Vagina (tissue), 2 donors: ENCODE results near the gene STIM1. TPM values are rescaled to one million over a fixed set of nuclear protein-coding genes. Genes with fewer than 3 reads are reported as not detected.

ENCODE experiments used
- DNase-seq, 2 donors: peaks; one replicate each; pipeline ENCODE4 v3.0.0-alpha.2; 2017; ENCODE audit errors: extremely low spot score in 2 of 2
- H3K27ac ChIP-seq: fragments of 200-600 bp; sonication (generic); one replicate; pipeline ENCODE4 v1.5.1; 2019
- H3K27me3 ChIP-seq: fragments of 200-600 bp; sonication (generic); one replicate; pipeline ENCODE4 v1.5.1; 2019
- H3K36me3 ChIP-seq, 2 donors: fragments of 200-600 bp; sonication (generic); one replicate each; pipeline ENCODE4 v1.5.1; 2017 to 2019
- H3K4me1 ChIP-seq: fragments of 200-600 bp; sonication (generic); one replicate; pipeline ENCODE4 v1.5.1; 2019
- H3K4me3 ChIP-seq, 2 donors: fragments of 200-600 bp; sonication (generic); 1 replicate in 1 of 2; 2 replicates in 1 of 2; pipeline ENCODE4 v1.5.1; 2016 to 2019
- H3K9me3 ChIP-seq: fragments of 200-600 bp; sonication (generic); one replicate; pipeline ENCODE4 v1.5.1; 2019
- POLR2A ChIP-seq, 2 donors: fragments of 450-650 bp; IDR thresholded peaks; one replicate each; pipeline ENCODE4 v1.6.1; 2017; ENCODE audit warnings: antibody characterized with exemption in 2 of 2, mild to moderate bottlenecking in 2 of 2, moderate library complexity in 2 of 2
- POLR2AphosphoS5 ChIP-seq, 2 donors: sonication (generic); formaldehyde crosslinking; IDR thresholded peaks; one replicate each; pipeline ENCODE4 v1.9.0; 2017; ENCODE audit warnings: antibody characterized with exemption in 2 of 2, mild to moderate bottlenecking in 2 of 2, low read depth in 1 of 2; ENCODE audit not compliant: insufficient read depth in 1 of 2
- intact Hi-C: fragments of 100-400 bp; cut with DNase I; formaldehyde crosslinking; loops from one replicate; pipeline ENCODE4 v1.15.1; 2023
- total RNA-seq: library from RNA; depleted of rRNA; stranded (reverse); fragments of >200 nt; gene quantifications from one replicate; pipeline ENCODE4 v1.2.3, GENCODE V29; 2016
- TF ChIP-seq, protein P1 (sequence below), 3 experiments: fragments of 450-650 bp in 2 of 3; fragments of 200-600 bp in 1 of 3; sonication (generic) in 1 of 3; IDR thresholded peaks; one replicate each; pipeline ENCODE4 v1.5.1; 2017 to 2019; ENCODE audit warnings: antibody characterized with exemption in 3 of 3, mild to moderate bottlenecking in 2 of 3, moderate library complexity in 2 of 3

The STIM1 gene
- total RNA-seq, 1 donor from 2014 or later, result 68.8 TPM

DNA sequence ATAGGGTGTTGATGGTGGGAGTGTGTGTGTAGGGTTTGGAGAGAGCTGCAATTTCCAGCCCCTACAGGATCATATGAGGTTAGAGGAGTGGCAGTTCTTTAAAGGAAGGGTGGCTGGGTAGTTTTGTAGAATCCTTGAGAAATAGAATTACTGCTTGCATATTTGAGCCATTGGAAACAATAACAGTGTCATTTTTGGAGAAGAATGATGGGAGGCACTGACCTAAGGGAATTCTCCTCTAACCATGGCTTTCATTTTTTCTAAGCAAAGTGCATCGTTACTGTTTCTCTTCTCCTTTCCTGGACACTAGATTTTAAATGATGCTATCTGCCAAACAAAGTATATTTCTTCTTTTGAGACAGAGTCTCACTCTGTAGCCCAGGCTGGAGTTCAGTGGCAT lies 172.3 kb downstream of the STIM1 start:
- H3K27ac ChIP-seq, result no peak overlapping the region
- intact Hi-C loops, result no loop called here
- TF ChIP-seq POLR2A (IDR thresholded peaks at IDR 0.05), result no peak
- TF ChIP-seq POLR2AphosphoS5 (IDR thresholded peaks at IDR 0.05; ENCODE audit: insufficient read depth in 1 of 2, low read depth in 1 of 2), result no peak
- TF ChIP-seq, protein P1, sequence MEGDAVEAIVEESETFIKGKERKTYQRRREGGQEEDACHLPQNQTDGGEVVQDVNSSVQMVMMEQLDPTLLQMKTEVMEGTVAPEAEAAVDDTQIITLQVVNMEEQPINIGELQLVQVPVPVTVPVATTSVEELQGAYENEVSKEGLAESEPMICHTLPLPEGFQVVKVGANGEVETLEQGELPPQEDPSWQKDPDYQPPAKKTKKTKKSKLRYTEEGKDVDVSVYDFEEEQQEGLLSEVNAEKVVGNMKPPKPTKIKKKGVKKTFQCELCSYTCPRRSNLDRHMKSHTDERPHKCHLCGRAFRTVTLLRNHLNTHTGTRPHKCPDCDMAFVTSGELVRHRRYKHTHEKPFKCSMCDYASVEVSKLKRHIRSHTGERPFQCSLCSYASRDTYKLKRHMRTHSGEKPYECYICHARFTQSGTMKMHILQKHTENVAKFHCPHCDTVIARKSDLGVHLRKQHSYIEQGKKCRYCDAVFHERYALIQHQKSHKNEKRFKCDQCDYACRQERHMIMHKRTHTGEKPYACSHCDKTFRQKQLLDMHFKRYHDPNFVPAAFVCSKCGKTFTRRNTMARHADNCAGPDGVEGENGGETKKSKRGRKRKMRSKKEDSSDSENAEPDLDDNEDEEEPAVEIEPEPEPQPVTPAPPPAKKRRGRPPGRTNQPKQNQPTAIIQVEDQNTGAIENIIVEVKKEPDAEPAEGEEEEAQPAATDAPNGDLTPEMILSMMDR (IDR thresholded peaks at IDR 0.05), result no peak

DNA sequence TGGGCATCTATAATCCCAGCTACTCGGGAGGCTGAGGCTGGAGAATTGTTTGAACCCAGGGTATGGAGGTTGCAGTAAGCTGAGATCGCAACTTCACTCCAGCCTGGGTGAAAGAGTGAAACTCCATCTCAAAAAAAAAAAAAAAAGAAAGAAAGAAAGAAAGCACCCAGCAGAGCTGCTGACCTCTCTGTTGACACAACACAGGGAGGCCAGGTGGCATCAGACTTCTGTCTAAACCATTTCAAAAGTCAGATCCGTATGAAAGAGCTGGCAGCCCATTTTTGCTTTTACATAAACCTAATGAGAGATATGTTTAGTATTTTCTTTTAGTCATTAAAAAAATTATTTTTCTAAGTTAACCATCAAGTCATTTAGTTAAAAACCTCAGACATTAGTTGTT lies 174.7 kb downstream of the STIM1 start:
- Histone ChIP-seq H3K27me3 (no peaks in the 10 kb centered on the region), H3K4me3 (no peak overlapping the region), H3K27ac (no peak overlapping the region), H3K9me3 (no peaks in the 10 kb centered on the region), H3K4me1 (peaks cover 21% of the 10 kb centered on the region), H3K36me3 (peaks cover 0 to 5% of the 10 kb centered on the region in 2 donors)
- no peak for DNase-seq
- no peak for TF ChIP-seq POLR2AphosphoS5 (IDR thresholded peaks at IDR 0.05; ENCODE audit: insufficient read depth in 1 of 2, low read depth in 1 of 2)
- TF ChIP-seq, protein P1 (IDR thresholded peaks at IDR 0.05), result no peak
- no peak for TF ChIP-seq POLR2A (IDR thresholded peaks at IDR 0.05)
- intact Hi-C loops, result no loop called here

More for the DNA sequence above, 172.3 kb downstream of the STIM1 start:
- Histone ChIP-seq H3K4me1 (peaks cover 29% of the 10 kb centered on the region), H3K4me3 (no peak overlapping the region), H3K36me3 (no peaks in the 10 kb centered on the region), H3K9me3 (no peaks in the 10 kb centered on the region), H3K27me3 (no peaks in the 10 kb centered on the region)
- no peak for DNase-seq

DNA sequence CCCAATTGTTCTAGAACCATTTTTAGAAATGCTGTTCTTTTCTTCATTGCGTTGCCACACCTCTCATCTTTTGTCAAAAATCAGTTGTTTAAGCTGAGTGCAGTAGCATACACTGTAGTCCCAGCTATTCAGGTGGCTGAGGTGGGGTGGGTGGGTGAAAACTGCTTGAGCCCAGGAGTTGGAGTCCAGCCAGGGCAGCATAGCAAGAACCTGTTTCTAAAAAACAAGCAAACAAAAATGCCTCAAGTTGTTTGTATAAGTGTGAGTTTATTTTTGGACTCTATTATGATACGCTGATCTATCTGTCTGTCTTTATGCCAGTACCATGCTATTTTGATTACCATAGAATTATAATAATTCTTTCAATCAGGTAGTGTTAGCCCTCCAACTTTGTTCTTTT lies 176.6 kb downstream of the STIM1 start:
- no peaks in the 10 kb centered on the region for H3K27me3 ChIP-seq
- TF ChIP-seq POLR2A (IDR thresholded peaks at IDR 0.05) (no peak), POLR2AphosphoS5 (IDR thresholded peaks at IDR 0.05; ENCODE audit: insufficient read depth in 1 of 2, low read depth in 1 of 2) (no peak)
- TF ChIP-seq, protein P1 (IDR thresholded peaks at IDR 0.05), result no peak
- H3K27ac ChIP-seq, result no peak overlapping the region
- peaks cover 2% of the 10 kb centered on the region for H3K4me1 ChIP-seq
- intact Hi-C loops, result no loop called here
- H3K9me3 ChIP-seq, result no peaks in the 10 kb centered on the region
- H3K4me3 ChIP-seq, result no peak overlapping the region
- no peak for DNase-seq
- peaks cover 0 to 5% of the 10 kb centered on the region in 2 donors for H3K36me3 ChIP-seq

DNA sequence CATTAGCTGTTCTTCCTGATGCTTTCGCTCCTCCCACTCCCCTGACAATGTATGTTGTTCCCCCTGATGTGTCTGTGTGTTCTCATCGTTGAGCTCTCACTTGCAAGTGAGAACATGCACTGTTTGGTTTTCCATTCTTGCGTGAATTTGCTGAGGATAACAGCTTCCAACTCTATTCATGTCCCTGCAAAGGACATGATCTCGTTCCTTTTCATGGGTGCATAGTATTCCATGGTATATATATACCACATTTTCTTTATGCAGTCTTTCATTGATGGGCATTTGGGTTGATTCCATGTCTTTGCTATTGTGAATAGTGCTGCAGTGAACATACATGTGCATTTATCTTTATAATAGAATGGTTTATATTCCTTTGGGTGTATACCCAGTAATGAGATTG lies 180.5 kb downstream of the STIM1 start:
- intact Hi-C loops, result no loop called here
- TF ChIP-seq POLR2A (IDR thresholded peaks at IDR 0.05) (no peak), POLR2AphosphoS5 (IDR thresholded peaks at IDR 0.05; ENCODE audit: insufficient read depth in 1 of 2, low read depth in 1 of 2) (no peak)
- TF ChIP-seq, protein P1 (IDR thresholded peaks at IDR 0.05), result no peak
- H3K27me3 ChIP-seq, result no peaks in the 10 kb centered on the region

DNA sequence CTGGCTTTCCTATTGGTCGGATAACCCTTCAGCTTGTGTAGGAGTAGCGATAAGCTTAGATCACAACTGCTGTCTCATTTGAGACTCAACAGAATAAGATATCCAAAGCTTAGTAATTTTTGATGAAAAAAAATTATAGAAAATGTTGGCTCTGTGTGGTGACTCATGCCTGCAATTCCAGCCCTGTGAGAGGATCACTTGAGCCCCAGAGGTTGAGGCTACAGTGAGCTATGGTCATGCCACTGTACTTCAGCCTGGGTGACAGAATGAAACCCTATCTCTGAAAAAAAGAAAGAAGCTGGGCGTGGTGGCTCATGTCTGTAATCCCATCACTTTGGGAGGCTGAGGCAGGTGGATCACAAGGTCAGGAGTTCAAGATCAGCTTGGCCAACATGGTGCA lies 183.5 kb downstream of the STIM1 start:
- TF ChIP-seq POLR2A (IDR thresholded peaks at IDR 0.05), result no peak
- no peak for TF ChIP-seq POLR2AphosphoS5 (IDR thresholded peaks at IDR 0.05; ENCODE audit: insufficient read depth in 1 of 2, low read depth in 1 of 2)
- TF ChIP-seq, protein P1 (IDR thresholded peaks at IDR 0.05), result no peak
- H3K36me3 ChIP-seq, result no peaks in the 10 kb centered on the region
- H3K27me3 ChIP-seq, result no peaks in the 10 kb centered on the region
- no peaks in the 10 kb centered on the region for H3K9me3 ChIP-seq
- DNase-seq, result no peak
- intact Hi-C loops, result no loop called here
- H3K4me3 ChIP-seq, result no peak overlapping the region
- H3K4me1 ChIP-seq, result peaks cover 5% of the 10 kb centered on the region
- no peak overlapping the region for H3K27ac ChIP-seq

More for the DNA sequence above, 180.5 kb downstream of the STIM1 start:
- DNase-seq, result no peak
- Histone ChIP-seq H3K27ac (no peak overlapping the region), H3K36me3 (peaks cover 0 to 5% of the 10 kb centered on the region in 2 donors), H3K4me3 (no peak overlapping the region), H3K4me1 (no peaks in the 10 kb centered on the region), H3K9me3 (no peaks in the 10 kb centered on the region)
